HG02798 (cell line): ENCODE data around the gene PRIMPOL.
"Not testable (repeated sequence)": the region's sequence is repeated elsewhere in the genome, so short reads cannot be mapped to it uniquely, and the experiment has no call there.

Experiments used
- ATAC-seq: cut with Tn5 transposase; IDR thresholded peaks from one replicate; pipeline ENCODE4 v1.9.1; 2021; ENCODE audit warnings: mild to moderate bottlenecking; ENCODE audit not compliant: unreplicated experiment, poor library complexity

The PRIMPOL gene

DNA sequence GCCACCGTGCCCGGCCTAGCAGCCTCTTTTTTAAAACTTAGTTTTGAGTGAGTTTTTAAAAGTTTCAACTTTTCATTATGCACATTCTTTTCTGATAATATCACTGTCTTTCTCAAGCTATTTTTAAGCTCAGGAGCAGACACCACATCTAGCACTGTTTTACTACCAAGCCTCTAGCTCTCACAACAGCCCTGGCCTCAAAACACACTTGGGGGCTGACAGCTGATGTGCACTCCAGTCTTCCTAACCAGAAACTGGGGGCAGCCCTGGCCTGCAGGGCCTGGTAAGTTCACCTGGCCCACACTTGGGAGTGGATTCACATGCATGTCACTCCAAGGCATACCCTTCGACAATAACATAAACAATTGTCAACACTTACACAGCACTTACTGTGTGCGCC is 50.4 kb downstream of the PRIMPOL start:
- ATAC-seq = no peak

DNA sequence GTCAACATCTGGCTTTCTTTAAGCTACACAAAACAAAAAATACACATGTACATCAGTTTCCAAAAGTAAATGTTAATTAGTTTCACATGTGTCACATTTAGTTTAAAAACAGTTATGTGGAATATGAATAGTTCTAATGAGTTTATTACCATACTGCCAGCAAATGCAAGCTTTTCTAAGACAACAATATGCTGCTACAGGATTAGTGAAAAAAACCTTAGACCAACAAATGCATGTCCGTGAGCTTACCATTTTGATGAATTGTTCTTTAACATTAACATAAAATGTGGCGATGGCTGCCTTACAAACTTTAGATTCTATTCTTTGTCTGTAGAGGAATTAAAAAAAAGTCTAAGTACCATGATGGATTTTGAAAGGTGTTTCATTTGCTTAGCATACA is 52.6 kb downstream of the PRIMPOL start:
- no peak for ATAC-seq

DNA sequence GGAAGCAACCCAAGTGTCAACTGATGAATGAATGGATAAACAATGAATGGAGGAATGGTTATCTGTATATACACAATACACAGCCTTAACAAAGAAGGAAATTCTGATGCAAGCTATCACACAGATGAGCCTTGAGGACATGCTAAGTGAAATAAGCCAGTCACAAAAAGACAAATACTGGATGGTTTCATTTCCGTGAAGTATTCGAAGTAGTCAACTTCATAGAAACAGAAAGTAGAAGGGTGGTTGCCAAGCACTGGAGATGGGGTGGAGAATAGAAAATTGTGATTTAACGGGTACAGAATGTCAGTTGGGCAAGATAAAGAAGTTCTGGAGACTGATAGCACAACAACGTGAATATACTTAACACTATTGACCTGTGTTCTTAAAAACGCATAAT is 56.2 kb downstream of the PRIMPOL start:
- ATAC-seq = peak; percentile 69

DNA sequence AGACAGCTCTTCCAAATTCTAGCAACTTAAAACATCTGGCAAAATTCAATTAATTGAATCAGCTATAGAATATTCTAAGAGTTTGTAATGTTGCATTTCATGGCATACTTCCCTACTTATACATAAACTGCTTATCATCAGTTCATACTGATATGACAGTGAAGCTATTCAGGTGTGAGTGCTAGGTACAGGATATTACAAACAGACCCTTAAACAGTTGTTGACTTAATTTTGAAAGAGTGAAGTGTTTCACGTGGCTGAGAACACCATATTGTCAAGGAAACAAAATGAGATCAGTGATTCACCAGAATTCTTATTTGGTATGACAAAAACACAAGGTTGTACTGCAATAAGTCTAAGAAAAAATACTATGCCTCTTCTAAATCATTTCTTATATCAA is 56.9 kb downstream of the PRIMPOL start:
- ATAC-seq = no peak

DNA sequence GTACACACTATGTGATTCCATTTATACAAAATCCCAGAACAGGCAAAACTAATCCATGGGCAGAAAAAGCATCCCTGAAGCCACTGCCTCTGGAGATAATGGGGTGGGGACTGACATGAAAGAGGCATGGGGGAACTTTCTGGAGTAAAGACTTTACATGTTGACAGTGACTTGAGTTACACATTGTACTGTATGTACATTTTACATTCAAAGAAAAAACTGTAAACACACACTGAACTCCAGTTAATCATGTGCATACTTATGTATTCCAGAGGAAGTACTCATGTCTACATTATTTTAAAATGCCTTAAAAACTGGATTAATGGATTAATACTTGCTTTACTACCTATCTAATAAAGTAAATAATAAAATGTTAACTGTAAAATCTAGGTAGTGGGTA is 62.8 kb downstream of the PRIMPOL start:
- ATAC-seq = no peak

DNA sequence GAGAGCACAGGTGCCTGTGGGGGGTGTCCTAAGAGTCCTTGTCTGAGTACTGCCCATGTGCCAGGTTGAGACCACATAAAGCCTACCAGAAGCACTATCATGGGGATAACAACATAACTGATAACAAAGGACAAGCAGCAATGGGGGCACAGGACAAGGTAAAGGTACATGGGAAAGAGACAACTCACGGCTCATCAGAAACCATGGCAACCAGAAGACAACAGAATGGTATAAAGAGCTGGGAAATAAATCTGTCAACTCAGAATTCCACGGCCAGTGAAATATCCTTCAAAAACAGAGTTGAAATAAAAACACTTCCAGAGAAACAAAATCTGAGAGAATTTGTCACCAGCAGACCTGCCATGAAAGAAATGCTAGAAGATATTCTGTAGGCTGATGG is 64.3 kb downstream of the PRIMPOL start:
- no peak for ATAC-seq

DNA sequence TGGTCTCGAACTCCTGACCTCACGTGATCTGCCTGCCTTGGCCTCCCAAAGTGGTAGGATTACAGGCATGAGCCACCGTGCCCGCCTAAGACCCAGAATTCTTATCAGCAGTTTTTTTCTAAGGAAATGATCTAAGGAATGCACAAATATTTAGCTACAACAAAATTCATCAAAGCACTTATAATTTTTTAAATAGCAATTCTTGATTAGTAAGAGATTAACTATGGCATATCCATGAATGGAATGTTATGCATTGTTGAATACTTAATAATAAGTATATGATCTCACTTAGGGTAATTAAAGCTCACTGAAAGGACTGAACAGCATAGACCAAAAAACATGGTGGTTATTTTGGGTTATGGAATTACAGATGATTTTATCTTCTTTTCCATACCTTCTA is 66.0 kb downstream of the PRIMPOL start:
- no peak for ATAC-seq

DNA sequence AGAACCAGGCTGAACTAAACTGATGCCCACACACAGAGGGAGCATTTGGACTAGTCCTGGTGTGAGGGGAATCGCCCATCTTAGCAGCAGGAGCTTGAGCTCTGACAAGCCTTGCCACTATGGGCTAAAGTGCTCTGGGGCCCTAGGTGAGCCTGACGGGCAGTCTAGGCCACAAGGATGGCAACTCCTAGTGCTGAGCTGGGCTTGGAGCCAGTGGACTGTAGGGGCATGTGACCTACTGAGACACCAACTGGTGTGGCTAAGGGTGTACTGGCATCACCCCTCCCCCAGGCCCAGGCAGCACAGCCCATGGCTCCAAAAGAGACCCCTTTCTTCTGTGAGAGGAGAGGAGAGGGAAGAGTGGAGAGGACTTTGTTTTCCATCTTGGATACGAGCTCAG is 69.9 kb downstream of the PRIMPOL start:
- ATAC-seq = no peak

DNA sequence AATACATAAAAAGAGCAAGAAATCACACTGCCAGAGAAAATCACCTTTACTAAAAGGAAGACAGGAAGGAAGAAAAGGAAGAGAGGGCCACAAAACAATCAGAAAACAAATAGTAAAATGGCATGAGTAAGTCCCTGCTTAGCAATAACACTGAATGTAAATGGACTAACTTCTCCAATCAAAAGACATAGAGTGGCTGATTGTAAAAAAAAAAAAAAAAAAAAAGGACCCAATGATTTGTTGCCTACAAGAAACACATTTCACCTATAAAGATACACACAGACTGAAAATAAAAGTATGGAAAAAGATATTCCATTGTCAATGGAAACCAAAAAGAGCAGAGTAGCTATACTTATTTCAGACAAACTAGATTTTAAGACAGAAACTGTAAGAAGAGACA is 71.7 kb downstream of the PRIMPOL start:
- ATAC-seq = no peak

DNA sequence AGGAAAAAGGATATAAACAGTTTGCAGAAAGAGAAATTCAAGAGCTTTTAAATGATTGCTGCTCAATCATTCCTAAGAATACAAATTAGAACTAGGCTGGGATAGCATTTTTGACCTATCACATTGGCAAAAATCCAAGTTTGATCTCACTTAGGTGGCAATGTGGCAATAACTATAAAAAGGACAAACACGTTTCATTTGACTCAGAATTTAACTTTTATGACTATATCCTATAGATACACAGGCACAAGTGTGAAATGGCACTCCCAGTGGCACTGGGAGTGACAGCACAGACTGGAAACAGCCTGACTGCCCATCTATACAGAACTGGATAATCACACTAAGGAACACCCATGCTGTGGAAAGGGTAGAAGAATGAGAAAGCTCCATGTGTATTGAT is 73.3 kb downstream of the PRIMPOL start:
- no peak for ATAC-seq

DNA sequence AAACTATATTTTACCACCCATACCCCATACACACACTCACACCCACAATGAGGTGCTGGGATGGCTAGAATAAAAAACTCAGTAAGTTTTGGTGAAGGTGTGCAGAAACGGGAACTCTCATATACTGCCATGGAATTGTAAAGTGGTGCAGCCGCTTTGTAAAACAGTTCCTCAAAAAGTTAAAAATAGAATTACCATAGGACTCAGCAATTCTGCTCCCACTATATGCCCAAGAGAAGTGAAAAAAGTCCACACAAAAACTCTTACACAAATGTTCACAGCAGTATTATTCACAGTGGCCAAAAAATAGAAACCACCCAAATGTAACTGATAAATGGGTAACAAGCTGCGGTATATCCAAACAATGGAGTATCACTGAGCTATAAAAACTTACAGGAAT is 77.9 kb downstream of the PRIMPOL start:
- ATAC-seq = no peak

DNA sequence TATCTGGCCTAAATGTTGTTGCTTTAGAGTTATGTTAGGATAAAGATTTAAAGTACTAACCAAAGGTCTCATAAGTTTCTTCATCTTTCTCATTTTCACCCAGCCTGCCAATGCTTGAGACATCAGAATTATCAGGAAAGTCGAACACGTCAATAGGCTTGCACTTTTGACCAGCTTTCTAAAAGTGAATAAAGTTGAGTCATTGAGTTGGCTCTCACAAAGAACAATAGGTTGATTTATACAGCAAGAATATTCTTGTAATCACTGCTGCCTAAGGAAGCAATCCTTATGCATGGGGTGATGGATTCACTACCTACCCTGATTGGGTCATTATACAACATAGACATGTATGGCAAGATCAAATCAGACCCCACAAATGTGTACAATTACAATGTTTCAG is 79.3 kb downstream of the PRIMPOL start:
- ATAC-seq = no peak

DNA sequence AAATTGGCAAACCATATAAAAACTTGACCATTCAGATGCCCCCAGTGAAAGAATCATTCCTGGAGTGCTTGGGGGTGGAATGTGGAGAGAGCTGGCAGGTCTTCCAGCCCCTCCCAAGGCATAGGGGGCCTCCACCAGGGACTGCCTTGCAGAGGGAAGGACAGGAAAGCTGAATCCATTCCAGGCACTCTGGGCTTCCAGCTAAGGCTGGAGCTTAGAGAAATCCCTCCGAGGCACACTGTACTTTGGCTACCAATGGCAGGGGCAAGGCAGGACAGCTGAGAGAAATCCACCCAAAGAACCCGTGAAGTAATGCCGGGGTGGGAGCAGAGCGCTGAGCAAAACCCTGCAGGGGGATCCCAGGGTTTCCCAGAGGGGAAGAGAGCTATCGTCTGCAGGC is 80.4 kb downstream of the PRIMPOL start:
- ATAC-seq = no peak

DNA sequence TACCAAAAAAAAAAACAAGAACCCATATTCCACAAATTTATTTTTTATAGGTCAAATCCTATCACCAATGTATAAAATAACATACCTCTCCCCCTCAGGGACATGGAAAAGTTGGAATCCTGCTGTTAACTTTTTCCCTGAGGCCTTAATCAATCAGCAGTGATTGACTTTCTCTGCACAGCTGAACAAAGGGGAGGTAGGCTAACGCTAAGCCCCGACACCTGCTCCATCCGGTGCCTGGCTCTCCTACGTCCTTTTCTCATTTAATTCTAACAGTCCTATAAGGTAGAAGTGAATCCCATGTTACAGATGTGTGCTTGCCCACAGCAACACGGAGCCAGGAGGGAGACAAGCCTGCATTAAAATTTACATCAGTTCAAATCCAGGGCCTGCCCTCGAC is 81.5 kb downstream of the PRIMPOL start:
- no peak for ATAC-seq

DNA sequence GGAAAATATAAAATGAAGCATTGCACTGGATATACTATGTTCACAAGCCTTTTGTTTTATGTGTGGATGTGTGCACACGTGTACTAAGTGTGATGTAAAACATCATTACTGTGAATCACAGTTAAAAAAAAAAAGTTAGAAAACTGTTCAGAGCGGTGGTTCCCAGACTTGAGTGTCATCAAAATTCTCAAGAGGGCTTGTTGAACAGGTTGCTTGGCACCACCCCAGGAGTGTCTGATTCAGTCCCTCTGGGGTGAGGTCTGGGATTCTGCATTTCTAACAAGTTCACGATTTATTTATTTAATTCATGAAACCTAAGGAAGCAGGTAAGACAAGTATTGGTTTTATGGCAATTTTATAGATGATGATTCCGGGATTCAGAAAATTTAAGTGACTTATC is 82.6 kb downstream of the PRIMPOL start:
- no peak for ATAC-seq

DNA sequence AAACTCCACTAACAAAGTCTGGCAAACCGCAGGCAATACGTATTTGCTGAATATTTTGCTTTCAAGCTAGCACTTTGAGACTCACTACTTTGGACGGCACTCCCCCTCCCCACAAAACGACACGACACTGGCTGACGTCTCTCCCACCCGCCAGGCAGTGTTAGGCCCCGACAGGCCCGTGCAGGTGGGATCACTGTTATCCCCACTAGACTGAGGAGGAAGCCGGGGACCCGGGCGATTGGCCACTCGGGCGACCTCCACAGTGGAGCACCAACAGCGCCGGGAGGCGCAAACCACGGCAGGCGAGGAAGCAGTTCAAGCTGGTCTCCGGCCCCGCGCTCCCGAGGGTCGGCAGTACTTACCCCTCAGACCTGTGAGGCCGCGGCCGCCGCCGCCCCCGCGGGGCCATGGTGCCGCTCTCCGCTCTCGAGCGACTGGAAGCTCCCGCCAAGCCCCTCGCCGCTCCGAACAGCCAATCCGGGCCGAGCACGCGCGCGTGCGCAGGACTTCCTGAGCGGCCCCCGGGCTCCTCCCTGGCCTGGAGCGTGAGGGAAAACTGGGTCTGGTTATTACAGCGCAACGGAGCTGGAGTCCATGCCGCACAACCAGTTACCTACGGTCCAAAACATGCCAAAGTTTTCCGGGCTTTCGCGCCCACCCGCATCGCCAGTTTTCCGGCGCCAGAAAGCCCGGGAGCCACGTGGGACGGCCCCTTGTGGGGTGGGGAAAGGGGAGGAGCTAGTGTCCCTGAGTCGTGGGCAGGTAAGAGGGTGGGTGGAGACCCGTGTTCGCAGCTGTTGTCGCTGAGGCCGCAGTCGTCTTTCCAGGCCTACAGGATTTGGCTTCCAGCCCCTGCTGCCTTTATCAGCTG is 84.4 kb downstream of the PRIMPOL start, which contains the start of gene CENPU:
CENPU (minus strand) TSS at position 443 of the 871 bp plus-strand sequence; CDS start at position 409, 34 bp downstream.
- ATAC-seq = peak; percentile 91

DNA sequence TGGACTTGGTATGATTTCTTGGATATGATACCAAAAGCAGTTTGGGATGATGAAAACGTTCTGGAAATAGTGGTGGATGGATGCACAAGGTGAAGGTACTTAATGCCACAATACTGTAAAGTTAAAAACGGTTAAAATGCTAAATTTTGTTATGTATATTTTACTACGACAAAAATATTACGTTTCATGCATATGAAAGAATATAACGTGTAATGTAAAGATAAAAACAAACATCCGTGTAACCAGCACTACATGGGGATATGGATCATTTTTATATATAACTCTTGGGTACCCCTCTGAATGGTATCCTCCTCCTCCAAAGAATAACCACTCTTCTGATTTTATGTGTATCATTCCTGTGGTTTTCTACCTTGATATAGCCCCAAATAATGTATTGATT is 85.2 kb downstream of the PRIMPOL start:
- no peak for ATAC-seq

DNA sequence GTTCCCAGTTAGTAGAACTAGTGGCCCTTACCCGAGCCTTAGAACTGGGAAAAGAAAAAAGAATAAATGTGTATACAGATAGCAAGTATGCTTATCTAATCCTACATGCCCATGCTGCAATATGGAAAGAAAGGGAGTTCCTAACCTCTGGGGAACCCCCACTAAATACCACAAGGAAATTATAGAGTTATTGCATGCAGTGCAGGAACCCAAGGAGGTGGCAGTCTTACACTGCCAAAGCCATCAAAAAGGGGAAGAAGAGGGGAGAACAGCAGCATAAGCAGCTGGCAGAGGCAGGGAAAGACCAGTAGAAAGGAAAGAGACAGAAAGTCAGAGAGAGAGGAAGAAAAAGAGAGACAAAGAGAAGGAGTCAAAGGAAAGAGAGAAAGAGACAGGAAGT is 90.0 kb downstream of the PRIMPOL start:
- not testable (repeated sequence) for ATAC-seq

DNA sequence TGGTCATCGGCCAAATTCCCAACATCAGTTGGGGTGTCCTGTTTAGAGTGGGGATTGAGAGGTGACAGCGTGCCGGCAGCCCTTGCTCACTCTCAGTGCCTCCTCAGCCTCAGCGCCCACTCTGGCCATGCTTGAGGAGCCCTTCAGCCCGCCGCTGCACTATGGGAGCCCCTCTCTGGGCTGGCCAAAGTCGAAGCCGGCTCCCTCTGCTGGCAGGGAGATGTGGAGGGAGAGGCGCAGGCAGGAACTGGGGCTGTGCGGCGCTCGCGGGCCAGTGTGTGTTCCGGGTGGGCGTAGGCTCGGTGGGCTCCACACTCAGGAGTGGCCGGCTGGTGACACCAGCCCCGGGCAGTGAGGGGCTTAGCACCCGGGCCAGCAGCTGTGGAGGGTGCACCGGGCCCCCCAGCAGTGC is 91.4 kb downstream of the PRIMPOL start:
- no peak for ATAC-seq

DNA sequence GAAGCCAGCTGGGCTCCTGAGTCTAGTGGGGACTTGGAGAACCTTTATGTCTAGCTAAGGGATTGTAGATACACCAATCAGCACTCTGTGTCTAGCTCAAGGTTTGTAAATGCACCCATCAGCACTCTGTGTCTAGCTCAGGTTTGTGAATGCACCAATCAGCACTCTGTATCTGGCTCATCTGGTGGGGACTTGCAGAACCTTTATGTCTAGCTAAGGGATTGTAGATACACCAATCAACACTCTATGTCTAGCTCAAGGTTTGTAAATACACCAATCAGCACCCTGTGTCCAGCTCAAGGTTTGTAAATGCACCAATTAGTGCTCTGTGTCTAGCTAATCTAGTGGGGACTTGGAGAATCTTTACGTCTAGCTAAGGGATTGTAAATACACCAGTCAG is 92.1 kb downstream of the PRIMPOL start:
- ATAC-seq = not testable (repeated sequence)

DNA sequence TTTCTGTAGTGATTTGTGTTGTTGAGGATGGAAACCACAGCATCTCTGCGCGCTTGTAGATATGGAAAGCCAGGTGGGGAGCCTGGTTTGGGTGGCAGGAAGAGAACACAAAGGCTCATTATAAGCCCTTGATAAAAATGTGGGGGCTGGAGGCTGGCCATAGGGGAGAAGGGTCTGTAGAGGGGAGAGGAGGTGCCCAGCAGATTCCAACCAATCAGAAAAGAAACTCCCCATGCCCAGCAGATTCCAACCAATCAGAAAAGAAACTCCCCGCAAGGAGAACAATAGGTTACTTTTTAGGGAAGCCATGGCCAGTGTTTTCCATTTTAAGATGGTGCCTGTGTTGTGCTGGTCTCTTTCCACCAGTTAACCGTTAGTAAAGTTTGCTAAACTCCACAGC is 94.1 kb downstream of the PRIMPOL start:
- no peak for ATAC-seq

DNA sequence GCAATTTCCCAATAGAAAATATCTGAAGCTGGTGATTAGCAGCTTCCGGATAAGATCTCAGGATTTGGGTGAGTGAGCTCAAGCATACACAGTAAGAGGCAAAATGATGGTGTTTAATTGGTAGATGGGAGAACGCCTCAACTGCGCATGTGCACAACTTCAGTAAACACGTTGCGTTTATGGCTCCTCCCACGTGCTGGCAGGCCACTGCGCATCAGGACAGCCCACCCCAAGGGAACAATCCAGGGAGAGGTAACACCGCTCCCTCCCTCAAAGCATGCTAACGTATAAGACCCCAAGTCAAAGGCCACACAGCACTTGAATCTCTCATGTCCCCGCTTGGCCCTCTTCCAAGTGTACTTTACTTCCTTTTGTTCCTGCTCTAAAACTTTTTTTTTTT is 94.7 kb downstream of the PRIMPOL start:
- no peak for ATAC-seq
